ENCODE results near the gene LYPD5.
A peak's percentile ranks its signal among the peaks of the same experiment; 100 is the strongest.
"Not testable (repeated sequence)": the region's sequence is repeated elsewhere in the genome, so short reads cannot be mapped to it uniquely, and the experiment has no call there.

LYPD5 gene

GRCh38 chr19:43767316-43767715, 34.9 kb downstream of the LYPD5 start:
- no CpG with 5 or more reads among the region's 7 CpGs for WGBS (ENCODE audit: insufficient coverage, insufficient read length)
- Histone ChIP-seq H3K4me3 (ENCODE audit: low read length) (no peak overlapping the region), H3K4me1 (ENCODE audit: control insufficient read depth, insufficient read depth, low read length) (no peaks in the 10 kb centered on the region; the same call in 1 of the 2 replicates), H3K27ac (ENCODE audit: low read length) (no peak overlapping the region), H3K27me3 (ENCODE audit: control insufficient read depth, insufficient read depth, low read length) (no peaks in the 10 kb centered on the region), H3K9me3 (ENCODE audit: control insufficient read depth, insufficient read depth, low read length) (no peaks in the 10 kb centered on the region), H3K36me3 (ENCODE audit: control insufficient read depth, insufficient read depth, low read length) (no peaks in the 10 kb centered on the region)
- DNase-seq (ENCODE audit: low read depth, low spot score) = no peak

- no CpG with 5 or more reads among the region's 4 CpGs for WGBS (ENCODE audit: insufficient coverage, insufficient read length)
- no peaks in the 10 kb centered on the region; the same call in 1 of the 2 replicates for H3K4me1 ChIP-seq (ENCODE audit: control insufficient read depth, insufficient read depth, low read length)
- H3K9me3 ChIP-seq (ENCODE audit: control insufficient read depth, insufficient read depth, low read length) = no peaks in the 10 kb centered on the region
- no peak for DNase-seq (ENCODE audit: low read depth, low spot score)
- no peak overlapping the region for H3K27ac ChIP-seq (ENCODE audit: low read length)
- H3K27me3 ChIP-seq (ENCODE audit: control insufficient read depth, insufficient read depth, low read length) = no peaks in the 10 kb centered on the region
- no peak overlapping the region for H3K4me3 ChIP-seq (ENCODE audit: low read length)
- no peaks in the 10 kb centered on the region for H3K36me3 ChIP-seq (ENCODE audit: control insufficient read depth, insufficient read depth, low read length)
Observed at GRCh38 chr19:43766755-43767043, 35.5 kb downstream of the LYPD5 start.

GRCh38 chr19:43765109-43765876, 37.0 kb downstream of the LYPD5 start:
- H3K27ac ChIP-seq (ENCODE audit: low read length) = no peak overlapping the region
- WGBS (ENCODE audit: insufficient coverage, insufficient read length) = no CpG with 5 or more reads among the region's 16 CpGs
- no peak for DNase-seq (ENCODE audit: low read depth, low spot score)

GRCh38 chr19:43764684-43765083, 37.6 kb downstream of the LYPD5 start:
- H3K36me3 ChIP-seq (ENCODE audit: control insufficient read depth, insufficient read depth, low read length); H3K9me3 ChIP-seq (ENCODE audit: control insufficient read depth, insufficient read depth, low read length); H3K4me1 ChIP-seq (ENCODE audit: control insufficient read depth, insufficient read depth, low read length); H3K27me3 ChIP-seq (ENCODE audit: control insufficient read depth, insufficient read depth, low read length); H3K4me3 ChIP-seq (ENCODE audit: low read length); H3K27ac ChIP-seq (ENCODE audit: low read length); DNase-seq (ENCODE audit: low read depth, low spot score): not testable (repeated sequence)
- WGBS (ENCODE audit: insufficient coverage, insufficient read length) = no CpG with 5 or more reads among the region's 8 CpGs

More at GRCh38 chr19:43765109-43765876, 37.0 kb downstream of the LYPD5 start:
- Histone ChIP-seq H3K36me3 (ENCODE audit: control insufficient read depth, insufficient read depth, low read length) (no peaks in the 10 kb centered on the region), H3K9me3 (ENCODE audit: control insufficient read depth, insufficient read depth, low read length) (no peaks in the 10 kb centered on the region), H3K4me1 (ENCODE audit: control insufficient read depth, insufficient read depth, low read length) (no peaks in the 10 kb centered on the region; the same call in 1 of the 2 replicates), H3K4me3 (ENCODE audit: low read length) (no peak overlapping the region), H3K27me3 (ENCODE audit: control insufficient read depth, insufficient read depth, low read length) (no peaks in the 10 kb centered on the region)

GRCh38 chr19:43763473-43763939, 38.7 kb downstream of the LYPD5 start:
- no peak overlapping the region for H3K4me3 ChIP-seq (ENCODE audit: low read length)
- no peaks in the 10 kb centered on the region for H3K27me3 ChIP-seq (ENCODE audit: control insufficient read depth, insufficient read depth, low read length)
- H3K9me3 ChIP-seq (ENCODE audit: control insufficient read depth, insufficient read depth, low read length) = no peaks in the 10 kb centered on the region
- H3K4me1 ChIP-seq (ENCODE audit: control insufficient read depth, insufficient read depth, low read length) = no peaks in the 10 kb centered on the region; the same call in 1 of the 2 replicates
- WGBS (ENCODE audit: insufficient coverage, insufficient read length) = no CpG with 5 or more reads among the region's 3 CpGs
- no peak overlapping the region for H3K27ac ChIP-seq (ENCODE audit: low read length)
- H3K36me3 ChIP-seq (ENCODE audit: control insufficient read depth, insufficient read depth, low read length) = no peaks in the 10 kb centered on the region
- no peak for DNase-seq (ENCODE audit: low read depth, low spot score)

GRCh38 chr19:43762814-43763213, 39.4 kb downstream of the LYPD5 start:
- no peaks in the 10 kb centered on the region for H3K27me3 ChIP-seq (ENCODE audit: control insufficient read depth, insufficient read depth, low read length)
- WGBS (ENCODE audit: insufficient coverage, insufficient read length) = no CpG with 5 or more reads among the region's 3 CpGs
- H3K4me1 ChIP-seq (ENCODE audit: control insufficient read depth, insufficient read depth, low read length) = no peaks in the 10 kb centered on the region; the same call in 1 of the 2 replicates
- no peaks in the 10 kb centered on the region for H3K36me3 ChIP-seq (ENCODE audit: control insufficient read depth, insufficient read depth, low read length)
- no peaks in the 10 kb centered on the region for H3K9me3 ChIP-seq (ENCODE audit: control insufficient read depth, insufficient read depth, low read length)
- H3K4me3 ChIP-seq (ENCODE audit: low read length) = no peak overlapping the region
- no peak overlapping the region for H3K27ac ChIP-seq (ENCODE audit: low read length)
- no peak for DNase-seq (ENCODE audit: low read depth, low spot score)

GRCh38 chr19:43760941-43761340, 41.3 kb downstream of the LYPD5 start:
- no peaks in the 10 kb centered on the region for H3K9me3 ChIP-seq (ENCODE audit: control insufficient read depth, insufficient read depth, low read length)
- no peaks in the 10 kb centered on the region; the same call in 1 of the 2 replicates for H3K4me1 ChIP-seq (ENCODE audit: control insufficient read depth, insufficient read depth, low read length)
- no peak overlapping the region for H3K4me3 ChIP-seq (ENCODE audit: low read length)
- WGBS (ENCODE audit: insufficient coverage, insufficient read length) = no CpG with 5 or more reads among the region's 4 CpGs
- H3K27me3 ChIP-seq (ENCODE audit: control insufficient read depth, insufficient read depth, low read length) = no peaks in the 10 kb centered on the region
- no peak overlapping the region for H3K27ac ChIP-seq (ENCODE audit: low read length)
- DNase-seq (ENCODE audit: low read depth, low spot score) = no peak
- no peaks in the 10 kb centered on the region for H3K36me3 ChIP-seq (ENCODE audit: control insufficient read depth, insufficient read depth, low read length)

- Histone ChIP-seq H3K4me3 (ENCODE audit: low read length) (no peak overlapping the region), H3K9me3 (ENCODE audit: control insufficient read depth, insufficient read depth, low read length) (no peaks in the 10 kb centered on the region), H3K36me3 (ENCODE audit: control insufficient read depth, insufficient read depth, low read length) (no peaks in the 10 kb centered on the region), H3K4me1 (ENCODE audit: control insufficient read depth, insufficient read depth, low read length) (no peaks in the 10 kb centered on the region), H3K27me3 (ENCODE audit: control insufficient read depth, insufficient read depth, low read length) (no peaks in the 10 kb centered on the region), H3K27ac (ENCODE audit: low read length) (no peak overlapping the region)
- WGBS (ENCODE audit: insufficient coverage, insufficient read length) = no CpG with 5 or more reads among the region's 5 CpGs
- no peak for DNase-seq (ENCODE audit: low read depth, low spot score)
Observed at GRCh38 chr19:43759515-43759914, 42.7 kb downstream of the LYPD5 start.

GRCh38 chr19:43755256-43755801, 46.9 kb downstream of the LYPD5 start:
- H3K27me3 ChIP-seq (ENCODE audit: control insufficient read depth, insufficient read depth, low read length) = no peaks in the 10 kb centered on the region
- H3K36me3 ChIP-seq (ENCODE audit: control insufficient read depth, insufficient read depth, low read length) = no peaks in the 10 kb centered on the region
- no peak for DNase-seq (ENCODE audit: low read depth, low spot score)
- peak overlapping the region; percentile 51; the same call in 1 of the 2 replicates for H3K4me3 ChIP-seq (ENCODE audit: low read length)
- WGBS (ENCODE audit: insufficient coverage, insufficient read length) = no CpG with 5 or more reads among the region's 28 CpGs
- H3K4me1 ChIP-seq (ENCODE audit: control insufficient read depth, insufficient read depth, low read length) = no peaks in the 10 kb centered on the region; the same call in 1 of the 2 replicates
- H3K27ac ChIP-seq (ENCODE audit: low read length) = no peak overlapping the region
- no peaks in the 10 kb centered on the region for H3K9me3 ChIP-seq (ENCODE audit: control insufficient read depth, insufficient read depth, low read length)

GRCh38 chr19:43754503-43755255, 47.6 kb downstream of the LYPD5 start, which contains the start of gene SMG9:
SMG9 (minus strand) TSS chr19:43754962; CDS start chr19:43750741, 4,221 bp downstream.
- Histone ChIP-seq H3K4me1 (ENCODE audit: control insufficient read depth, insufficient read depth, low read length) (no peaks in the 10 kb centered on the region; the same call in 1 of the 2 replicates), H3K36me3 (ENCODE audit: control insufficient read depth, insufficient read depth, low read length) (no peaks in the 10 kb centered on the region), H3K27me3 (ENCODE audit: control insufficient read depth, insufficient read depth, low read length) (no peaks in the 10 kb centered on the region), H3K27ac (ENCODE audit: low read length) (no peak within 1 kb of the TSS), H3K4me3 (ENCODE audit: low read length) (peak within 1 kb of the TSS; percentile 51; the same call in 1 of the 2 replicates), H3K9me3 (ENCODE audit: control insufficient read depth, insufficient read depth, low read length) (no peaks in the 10 kb centered on the region)
- WGBS (ENCODE audit: insufficient coverage, insufficient read length) = no CpG with 5 or more reads among the region's 79 CpGs
- peak; percentile 85 for DNase-seq (ENCODE audit: low read depth, low spot score)
